Stomach (tissue), 4 donors: Measurements from ENCODE around the gene HIF1A.

Experiments used
- EP300 ChIP-seq: sonication (generic); formaldehyde crosslinking; IDR thresholded peaks from one replicate; pipeline ENCODE4 v1.6.1; 2017; ENCODE audit warnings: antibody characterized with exemption
- POLR2A ChIP-seq, 4 donors: fragments of 450-650 bp; IDR thresholded peaks; one replicate each; pipeline ENCODE4 v1.6.1; 2016; ENCODE audit warnings: antibody characterized with exemption in 4 of 4, control low read depth in 2 of 4, mild to moderate bottlenecking in 1 of 4, moderate library complexity in 1 of 4
- TF ChIP-seq, protein P1 (sequence below), 7 experiments: fragments of 450-650 bp in 4 of 7; fragments of 200-600 bp in 3 of 7; sonication (generic) in 3 of 7; IDR thresholded peaks; one replicate each; pipeline ENCODE4 v1.5.1; 2016 to 2019; ENCODE audit warnings: antibody characterized with exemption in 7 of 7, control low read depth in 2 of 7, mild to moderate bottlenecking in 1 of 7

DNA sequence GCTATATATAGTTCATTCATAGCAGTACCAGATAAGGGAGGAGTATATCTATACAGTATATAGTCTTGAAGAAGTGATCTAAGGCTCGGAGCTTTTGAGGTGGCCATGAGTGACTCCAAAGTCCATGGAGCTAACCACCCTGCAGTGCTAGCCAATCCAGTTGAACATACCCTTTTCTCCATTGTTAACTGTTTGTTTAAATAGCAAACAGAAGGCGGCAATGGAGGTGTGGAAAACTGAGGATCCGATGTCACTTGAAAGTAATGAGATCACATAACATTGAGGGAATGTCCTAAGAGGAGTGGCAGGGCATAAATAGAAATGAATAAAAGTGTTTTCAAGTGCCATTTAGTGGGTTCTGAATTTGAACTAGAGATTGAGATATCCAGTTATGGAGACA lies 54.6 kb downstream of the HIF1A start:
- TF ChIP-seq EP300 (no peak), POLR2A (IDR thresholded peaks at IDR 0.05) (no peak)
- TF ChIP-seq, protein P1, sequence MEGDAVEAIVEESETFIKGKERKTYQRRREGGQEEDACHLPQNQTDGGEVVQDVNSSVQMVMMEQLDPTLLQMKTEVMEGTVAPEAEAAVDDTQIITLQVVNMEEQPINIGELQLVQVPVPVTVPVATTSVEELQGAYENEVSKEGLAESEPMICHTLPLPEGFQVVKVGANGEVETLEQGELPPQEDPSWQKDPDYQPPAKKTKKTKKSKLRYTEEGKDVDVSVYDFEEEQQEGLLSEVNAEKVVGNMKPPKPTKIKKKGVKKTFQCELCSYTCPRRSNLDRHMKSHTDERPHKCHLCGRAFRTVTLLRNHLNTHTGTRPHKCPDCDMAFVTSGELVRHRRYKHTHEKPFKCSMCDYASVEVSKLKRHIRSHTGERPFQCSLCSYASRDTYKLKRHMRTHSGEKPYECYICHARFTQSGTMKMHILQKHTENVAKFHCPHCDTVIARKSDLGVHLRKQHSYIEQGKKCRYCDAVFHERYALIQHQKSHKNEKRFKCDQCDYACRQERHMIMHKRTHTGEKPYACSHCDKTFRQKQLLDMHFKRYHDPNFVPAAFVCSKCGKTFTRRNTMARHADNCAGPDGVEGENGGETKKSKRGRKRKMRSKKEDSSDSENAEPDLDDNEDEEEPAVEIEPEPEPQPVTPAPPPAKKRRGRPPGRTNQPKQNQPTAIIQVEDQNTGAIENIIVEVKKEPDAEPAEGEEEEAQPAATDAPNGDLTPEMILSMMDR (IDR thresholded peaks at IDR 0.05): no peak
